ENCODE data around the gene CDKAL1. TPM values are rescaled to one million over a fixed set of nuclear protein-coding genes. Genes with fewer than 3 reads are reported as not detected.

Gene CDKAL1
- total RNA-seq, 4 donors from 2014 or later = 10.3 to 11.2 (median 10.5) TPM

DNA sequence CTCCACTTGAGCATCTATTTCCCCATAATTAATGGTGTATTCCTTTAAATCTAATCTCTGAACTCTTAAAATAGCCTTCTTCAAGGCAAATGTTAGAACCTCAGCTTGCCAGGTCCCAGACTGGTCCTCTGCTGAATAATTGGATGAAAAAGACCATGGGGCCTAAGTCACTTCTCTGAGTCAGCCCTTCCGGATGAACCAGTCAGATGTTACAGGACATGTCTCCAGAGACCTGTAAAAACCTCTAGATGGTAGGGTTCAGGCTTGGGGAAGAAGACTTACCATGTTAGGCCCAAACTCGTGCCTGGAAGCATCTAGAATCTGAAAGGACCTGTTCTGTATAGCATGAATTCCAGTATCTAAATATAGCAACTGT lies 97.3 kb downstream of the CDKAL1 start:
- Histone ChIP-seq H3K27ac (replicated peaks in 1 of 4) (no peak overlapping the region), H3K4me1 (peaks cover 0 to 10% (median 3%) of the 10 kb centered on the region in 4 donors), H3K36me3 (no peaks in the 10 kb centered on the region), H3K4me3 (no peak overlapping the region), H3K27me3 (no peaks in the 10 kb centered on the region), H3K9me3 (no peaks in the 10 kb centered on the region)
- WGBS = 63% methylated on average over 2 of the region's 2 CpGs
- intact Hi-C loops (cut with DNase I) = no loop called here
- TF ChIP-seq POLR2AphosphoS5 (IDR thresholded peaks at IDR 0.05) = no peak
- TF ChIP-seq, protein P1, sequence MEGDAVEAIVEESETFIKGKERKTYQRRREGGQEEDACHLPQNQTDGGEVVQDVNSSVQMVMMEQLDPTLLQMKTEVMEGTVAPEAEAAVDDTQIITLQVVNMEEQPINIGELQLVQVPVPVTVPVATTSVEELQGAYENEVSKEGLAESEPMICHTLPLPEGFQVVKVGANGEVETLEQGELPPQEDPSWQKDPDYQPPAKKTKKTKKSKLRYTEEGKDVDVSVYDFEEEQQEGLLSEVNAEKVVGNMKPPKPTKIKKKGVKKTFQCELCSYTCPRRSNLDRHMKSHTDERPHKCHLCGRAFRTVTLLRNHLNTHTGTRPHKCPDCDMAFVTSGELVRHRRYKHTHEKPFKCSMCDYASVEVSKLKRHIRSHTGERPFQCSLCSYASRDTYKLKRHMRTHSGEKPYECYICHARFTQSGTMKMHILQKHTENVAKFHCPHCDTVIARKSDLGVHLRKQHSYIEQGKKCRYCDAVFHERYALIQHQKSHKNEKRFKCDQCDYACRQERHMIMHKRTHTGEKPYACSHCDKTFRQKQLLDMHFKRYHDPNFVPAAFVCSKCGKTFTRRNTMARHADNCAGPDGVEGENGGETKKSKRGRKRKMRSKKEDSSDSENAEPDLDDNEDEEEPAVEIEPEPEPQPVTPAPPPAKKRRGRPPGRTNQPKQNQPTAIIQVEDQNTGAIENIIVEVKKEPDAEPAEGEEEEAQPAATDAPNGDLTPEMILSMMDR (IDR thresholded peaks at IDR 0.05) = no peak
- no peak for TF ChIP-seq POLR2A (IDR thresholded peaks at IDR 0.05; ENCODE audit: low read depth)
- no peak for TF ChIP-seq EP300 (IDR thresholded peaks at IDR 0.05)
- no peak for DNase-seq (ENCODE audit: extremely low spot score)

DNA sequence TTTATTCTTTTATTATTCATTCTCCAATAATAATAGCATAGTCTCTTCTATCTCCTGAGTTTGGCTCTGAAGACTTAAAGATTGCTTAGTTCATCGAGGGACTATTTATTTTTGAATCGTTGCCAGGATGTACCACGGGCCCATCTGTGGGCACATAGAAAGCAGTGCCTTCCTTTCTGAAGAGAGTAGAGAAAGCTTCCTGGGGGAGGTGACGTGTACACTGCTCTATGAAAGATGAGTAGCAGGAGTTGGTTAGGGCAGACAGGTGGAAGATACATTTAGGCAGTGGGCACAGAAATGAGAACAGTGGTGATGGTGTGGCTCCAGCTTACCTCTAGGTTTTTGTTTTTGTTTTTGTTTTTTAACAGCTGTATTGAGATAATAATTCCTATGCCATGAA lies 98.4 kb downstream of the CDKAL1 start:
- DNase-seq (ENCODE audit: extremely low spot score) = no peak
- peaks cover 0 to 10% (median 3%) of the 10 kb centered on the region in 4 donors for H3K4me1 ChIP-seq
- H3K27me3 ChIP-seq = no peaks in the 10 kb centered on the region
- no peak overlapping the region for H3K4me3 ChIP-seq
- no peaks in the 10 kb centered on the region for H3K9me3 ChIP-seq
- TF ChIP-seq POLR2AphosphoS5 (IDR thresholded peaks at IDR 0.05) = no peak
- no peak for TF ChIP-seq EP300 (IDR thresholded peaks at IDR 0.05)
- TF ChIP-seq, protein P1 (IDR thresholded peaks at IDR 0.05) = no peak
- TF ChIP-seq POLR2A (IDR thresholded peaks at IDR 0.05; ENCODE audit: low read depth) = no peak
- intact Hi-C loops (cut with DNase I) = no loop called here
- WGBS = 92% methylated on average over 4 of the region's 4 CpGs
- H3K27ac ChIP-seq (replicated peaks in 1 of 4) = no peak overlapping the region
- H3K36me3 ChIP-seq = no peaks in the 10 kb centered on the region

DNA sequence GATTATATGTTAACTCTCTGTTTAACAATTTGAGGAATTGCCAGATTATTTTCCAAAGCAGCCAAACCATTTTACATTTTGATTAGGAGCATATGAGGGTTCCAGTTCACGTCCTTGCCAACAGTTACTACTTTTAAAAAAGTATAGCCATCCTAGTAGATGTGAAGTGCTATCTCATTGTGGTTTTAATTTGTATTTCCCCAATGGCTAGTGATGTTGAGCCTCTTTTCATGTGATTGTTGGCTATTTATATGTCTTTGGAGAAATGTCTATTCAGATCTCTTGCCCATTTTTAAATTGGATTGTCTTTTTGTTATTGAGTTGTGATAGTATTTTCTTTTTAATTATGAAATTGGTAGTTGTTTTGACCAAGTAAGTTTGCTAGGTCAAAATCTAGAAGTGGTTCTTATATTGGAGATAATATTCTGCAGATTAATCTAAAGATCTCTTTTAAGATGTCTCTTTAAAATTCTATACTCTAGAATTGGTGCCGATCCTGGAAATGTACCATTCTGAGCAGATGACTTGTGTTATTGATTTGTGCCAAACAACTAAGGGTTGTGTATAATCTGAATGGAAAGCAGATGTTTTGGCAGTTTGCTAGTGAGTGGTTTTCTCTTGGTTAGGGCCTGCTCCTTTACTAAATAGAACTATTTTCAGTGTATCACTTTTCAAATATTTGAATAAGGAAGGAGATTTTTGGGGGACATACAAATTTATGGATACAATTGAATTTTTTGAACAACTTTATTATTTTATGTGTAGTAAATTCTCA lies 99.5 kb downstream of the CDKAL1 start:
- H3K36me3 ChIP-seq = no peaks in the 10 kb centered on the region
- peaks cover 0 to 10% (median 3%) of the 10 kb centered on the region in 4 donors for H3K4me1 ChIP-seq
- no peak overlapping the region for H3K27ac ChIP-seq (replicated peaks in 1 of 4)
- DNase-seq (ENCODE audit: extremely low spot score) = no peak
- no peak overlapping the region for H3K4me3 ChIP-seq
- TF ChIP-seq POLR2A (IDR thresholded peaks at IDR 0.05; ENCODE audit: low read depth) (no peak), POLR2AphosphoS5 (IDR thresholded peaks at IDR 0.05) (no peak), EP300 (IDR thresholded peaks at IDR 0.05) (no peak)
- TF ChIP-seq, protein P1 (IDR thresholded peaks at IDR 0.05) = no peak
- 73% methylated on average over 2 of the region's 2 CpGs for WGBS
- intact Hi-C loops (cut with DNase I) = no loop called here
- no peaks in the 10 kb centered on the region for H3K27me3 ChIP-seq
- no peaks in the 10 kb centered on the region for H3K9me3 ChIP-seq

DNA sequence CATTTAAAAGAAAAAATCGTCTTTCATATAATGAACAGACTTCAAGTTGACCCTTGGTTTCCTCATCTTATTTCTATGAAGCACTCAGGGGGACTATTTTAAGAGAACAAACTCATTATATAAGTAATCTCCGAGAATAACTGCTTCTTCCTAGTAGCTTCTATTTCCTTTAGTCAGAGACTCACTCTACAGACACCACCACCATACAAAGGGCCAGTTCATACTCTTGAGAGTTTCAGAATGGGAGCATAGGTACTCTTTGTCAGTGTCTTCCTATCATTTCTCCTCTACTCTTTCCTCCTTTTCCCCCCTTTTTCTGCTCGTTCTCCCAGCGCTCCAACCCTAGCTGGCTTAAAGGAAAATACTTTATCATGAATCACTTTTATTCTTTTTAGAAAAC lies 104.9 kb downstream of the CDKAL1 start:
- TF ChIP-seq EP300 (IDR thresholded peaks at IDR 0.05) (no peak), POLR2A (IDR thresholded peaks at IDR 0.05; ENCODE audit: low read depth) (no peak), POLR2AphosphoS5 (IDR thresholded peaks at IDR 0.05) (no peak)
- TF ChIP-seq, protein P1 (IDR thresholded peaks at IDR 0.05) = no peak
- intact Hi-C loops (cut with DNase I) = no loop called here

More for the DNA sequence above, 104.9 kb downstream of the CDKAL1 start:
- 78% methylated on average over 4 of the region's 4 CpGs for WGBS
- Histone ChIP-seq H3K4me1 (no peaks in the 10 kb centered on the region), H3K4me3 (no peak overlapping the region), H3K36me3 (peaks cover 0 to 4% (median 0%) of the 10 kb centered on the region in 4 donors), H3K27me3 (no peaks in the 10 kb centered on the region), H3K27ac (replicated peaks in 1 of 4) (no peak overlapping the region), H3K9me3 (no peaks in the 10 kb centered on the region)
- no peak for DNase-seq (ENCODE audit: extremely low spot score)

Data from esophagus muscularis mucosa (tissue), 4 donors.